Neural progenitor cell (in vitro differentiated cells): Measurements from ENCODE around the gene SOBP.

Experiments used
- EZH2 ChIP-seq: fragments of 200-600 bp; sonication (generic); IDR thresholded peaks from 2 replicates; pipeline ENCODE4 v1.6.1; 2017; ENCODE audit warnings: antibody characterized with exemption, mild to moderate bottlenecking, moderate library complexity
- EZH2phosphoT487 ChIP-seq: fragments of 200-600 bp; sonication (generic); IDR thresholded peaks from 2 replicates; pipeline ENCODE4 v1.6.1; 2017; ENCODE audit warnings: antibody characterized with exemption
- TF ChIP-seq, protein P1 (sequence below): fragments of 200-600 bp; sonication (generic); IDR thresholded peaks from 2 replicates; pipeline ENCODE4 v1.5.1; 2017; ENCODE audit warnings: antibody characterized with exemption, mild to moderate bottlenecking

DNA sequence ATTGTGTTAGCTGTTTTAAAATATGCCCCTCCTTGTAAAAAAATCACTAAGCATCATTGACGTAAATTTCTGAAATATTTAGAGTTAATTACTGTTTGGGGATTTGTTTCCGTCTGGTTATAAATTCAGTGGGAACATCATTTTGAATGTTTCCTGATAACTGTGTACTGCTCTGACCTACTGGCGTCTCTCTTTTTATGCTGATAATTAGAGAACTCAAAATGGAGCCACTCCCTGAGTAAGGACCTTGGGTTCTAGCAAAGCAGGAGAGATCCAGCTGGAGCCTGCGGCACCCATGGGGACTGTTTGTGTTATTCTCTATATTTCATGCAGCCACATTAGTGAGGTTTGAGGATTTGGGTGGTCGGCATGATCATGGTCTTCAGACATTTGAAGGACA, 124.9 kb downstream of the SOBP start:
- TF ChIP-seq, protein P1, sequence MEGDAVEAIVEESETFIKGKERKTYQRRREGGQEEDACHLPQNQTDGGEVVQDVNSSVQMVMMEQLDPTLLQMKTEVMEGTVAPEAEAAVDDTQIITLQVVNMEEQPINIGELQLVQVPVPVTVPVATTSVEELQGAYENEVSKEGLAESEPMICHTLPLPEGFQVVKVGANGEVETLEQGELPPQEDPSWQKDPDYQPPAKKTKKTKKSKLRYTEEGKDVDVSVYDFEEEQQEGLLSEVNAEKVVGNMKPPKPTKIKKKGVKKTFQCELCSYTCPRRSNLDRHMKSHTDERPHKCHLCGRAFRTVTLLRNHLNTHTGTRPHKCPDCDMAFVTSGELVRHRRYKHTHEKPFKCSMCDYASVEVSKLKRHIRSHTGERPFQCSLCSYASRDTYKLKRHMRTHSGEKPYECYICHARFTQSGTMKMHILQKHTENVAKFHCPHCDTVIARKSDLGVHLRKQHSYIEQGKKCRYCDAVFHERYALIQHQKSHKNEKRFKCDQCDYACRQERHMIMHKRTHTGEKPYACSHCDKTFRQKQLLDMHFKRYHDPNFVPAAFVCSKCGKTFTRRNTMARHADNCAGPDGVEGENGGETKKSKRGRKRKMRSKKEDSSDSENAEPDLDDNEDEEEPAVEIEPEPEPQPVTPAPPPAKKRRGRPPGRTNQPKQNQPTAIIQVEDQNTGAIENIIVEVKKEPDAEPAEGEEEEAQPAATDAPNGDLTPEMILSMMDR: no peak
- no peak for TF ChIP-seq EZH2phosphoT487
- no peak for TF ChIP-seq EZH2
